Heart right ventricle (tissue), 16 donors: ENCODE measurements around the gene CNIH1. TPM values are rescaled to one million over a fixed set of nuclear protein-coding genes. Genes with fewer than 3 reads are reported as not detected.
"Not testable (repeated sequence)": the region's sequence is repeated elsewhere in the genome, so short reads cannot be mapped to it uniquely, and the experiment has no call there.

ENCODE experiments used
- ATAC-seq, 8 donors: fragments of 200-7000 bp; cut with Tn5 transposase; one replicate each; pipeline ENCODE4 v1.9.1; 2020; ENCODE audit warnings: mild to moderate bottlenecking in 8 of 8, moderate library complexity in 8 of 8, moderate number of reproducible peaks in 1 of 8
- DNase-seq, 2 donors: peaks; one replicate each; pipeline ENCODE4 v3.0.0-alpha.2; 2020
- H3K27ac ChIP-seq, 10 donors: fragments of 200-600 bp; sonication (generic) in 2 of 10; one replicate each; pipeline versions ENCODE4 v1.5.0 to v1.8.0; 2020 to 2022; ENCODE audit warnings: mild to moderate bottlenecking in 3 of 10
- H3K27me3 ChIP-seq, 7 donors: fragments of 200-600 bp; one replicate each; pipeline ENCODE4 v1.8.0; 2021 to 2022; ENCODE audit warnings: mild to moderate bottlenecking in 2 of 7
- H3K36me3 ChIP-seq, 9 donors: fragments of 200-600 bp; sonication (generic) in 1 of 9; one replicate each; pipeline versions ENCODE4 v1.5.0 to v1.8.0; 2020 to 2022; ENCODE audit warnings: mild to moderate bottlenecking in 2 of 9
- H3K4me1 ChIP-seq, 9 donors: fragments of 200-600 bp; sonication (generic) in 1 of 9; one replicate each; pipeline versions ENCODE4 v1.5.0 to v1.8.0; 2020 to 2022; ENCODE audit warnings: mild to moderate bottlenecking in 4 of 9
- H3K4me3 ChIP-seq, 10 donors: fragments of 200-600 bp; sonication (generic) in 2 of 10; one replicate each; pipeline versions ENCODE4 v1.5.0 to v1.8.0; 2020 to 2022; ENCODE audit warnings: mild to moderate bottlenecking in 7 of 10, moderate library complexity in 2 of 10
- H3K9me3 ChIP-seq, 11 donors: fragments of 200-600 bp in 10 of 11; sonication (generic) in 2 of 11; one replicate each; pipeline versions ENCODE4 v1.5.0 to v1.8.0; 2013 to 2022; ENCODE audit warnings: mild to moderate bottlenecking in 2 of 11, control low read depth in 1 of 11, moderate library complexity in 1 of 11
- CTCF ChIP-seq, 9 donors: fragments of 200-600 bp; sonication (generic) in 2 of 9; IDR thresholded peaks; one replicate each; pipeline versions ENCODE4 v1.5.0 to v1.8.0; 2021 to 2022; ENCODE audit warnings: antibody characterized with exemption in 9 of 9, mild to moderate bottlenecking in 5 of 9, moderate library complexity in 1 of 9
- WGBS, 2 donors: extraction: QIAGEN DNeasy Blood & Tissue Kit; methylation state at CpG; one replicate each; pipeline ENCODE4 v1.1.7; 2013; ENCODE audit warnings: inconsistent platforms in 1 of 2; 5-methylcytosine and 5-hydroxymethylcytosine counted together
- intact Hi-C, 10 donors: fragments of 100-400 bp; cut with DNase I; formaldehyde crosslinking; loops; one replicate each; pipeline versions ENCODE4 v1.11.1 to v1.14.2; 2022
- polyA plus RNA-seq, 2 donors: library from polyadenylated mRNA; stranded (reverse); fragments of 200-250 nt; gene quantifications; one replicate each; pipeline ENCODE4 v1.2.3, GENCODE V29; 2013
- total RNA-seq, 10 donors: library from RNA; stranded (reverse); fragmentation: NEBNext Ultra II Directional in 3 of 10; extraction: Animal tissue kit (Norgen Biotek cat#: 25700) in 3 of 10; gene quantifications; one replicate each; pipeline versions ENCODE4 v1.2.1 to v1.2.4, GENCODE V29; 2021 to 2023
- donor health status: Arrhythmogenic right ventricular cardiomyopathy.
- donor health status: ischemic (EF 13 %, LVEDD 7.1; RV severe dilation, severe dysfunction).
- donor health status: healthy with polysubstance abuse.
- donor health status: DM: no; HTN: yes; CAD: no.
- donor health status: DM: no; HTN: no; CAD: no.
- donor health status: ischemic (EF 25% LVEDD 6.9; RV normal size, moderate dysfunction).
- donor health status: ischemic (EF 25% LVEDD 5.7; RV mildly dilated, moderate dysfunction).
- donor health status: healthy.
- donor health status: DM: yes; HTN: yes; CAD: no.
- donor health status: Ischemic cardiomyopathy.
- donor health status: ischemic (EF 35%, LVEDD 5.7; RV mildly dilated, moderate dysfunction).
- donor health status: nonischemic (EF 11% LVEDD 7.7; RV severe dilation, severe dysfunction).
- donor health status: DM: yes; HTN: yes; CAD: no.
- donor health status: PGD.
- donor health status: ischemic (EF 29% LVEDD 5.4; RV normal size, mild dysfunction).
- donor health status: nonischemic (EF 23%, LVEDD 6.1; RV moderate dilation, normal function).

The CNIH1 gene
- total and polyA plus RNA-seq, 12 donors: 26.8 to 114 (median 91.4) TPM

GRCh38 chr14:54423991-54424390, 17.2 kb downstream of the CNIH1 start:
- no peak overlapping the region for H3K4me3 ChIP-seq
- DNase-seq (no peak), ATAC-seq (no peak)
- H3K4me1 ChIP-seq: peaks cover 0 to 16% (median 5%) of the 10 kb centered on the region in 9 donors
- TF ChIP-seq CTCF (IDR thresholded peaks at IDR 0.05): no peak
- H3K27ac ChIP-seq: no peak overlapping the region
- H3K9me3 ChIP-seq: no peaks in the 10 kb centered on the region
- peaks cover 0 to 87% (median 31%) of the 10 kb centered on the region in 9 donors for H3K36me3 ChIP-seq
- H3K27me3 ChIP-seq: no peaks in the 10 kb centered on the region
- intact Hi-C loops: no loop called here

GRCh38 chr14:54420478-54421142, 20.6 kb downstream of the CNIH1 start:
- H3K36me3 ChIP-seq: peaks cover 0 to 82% (median 4%) of the 10 kb centered on the region in 9 donors
- no peak overlapping the region for H3K4me3 ChIP-seq
- 45% methylated on average over 7 of the region's 7 CpGs for WGBS, 2 donors
- no peaks in the 10 kb centered on the region for H3K9me3 ChIP-seq
- H3K27ac ChIP-seq: peak overlapping the region in 1 of 10 donors; percentile 26
- TF ChIP-seq CTCF (IDR thresholded peaks at IDR 0.05): peak; percentile 12 to 72 (median 60)
- peaks cover 0 to 9% (median 0%) of the 10 kb centered on the region in 9 donors for H3K4me1 ChIP-seq
- intact Hi-C loops: no loop called here
- ATAC-seq (peak in 6 of 8 donors; percentile 53 to 65 (median 60)), DNase-seq (peak in 1 of 2 donors; percentile 32)
- H3K27me3 ChIP-seq: no peaks in the 10 kb centered on the region

GRCh38 chr14:54411371-54411770, 29.8 kb downstream of the CNIH1 start:
- ATAC-seq: no peak
- TF ChIP-seq CTCF (IDR thresholded peaks at IDR 0.05): no peak

GRCh38 chr14:54410215-54410614, 31.0 kb downstream of the CNIH1 start:
- Histone ChIP-seq H3K27ac (no peak overlapping the region), H3K36me3 (peaks cover 0 to 84% (median 0%) of the 10 kb centered on the region in 9 donors), H3K4me1 (no peaks in the 10 kb centered on the region), H3K27me3 (no peaks in the 10 kb centered on the region), H3K4me3 (no peak overlapping the region), H3K9me3 (no peaks in the 10 kb centered on the region)
- ATAC-seq (no peak), DNase-seq (no peak)
- no peak for TF ChIP-seq CTCF (IDR thresholded peaks at IDR 0.05)
- WGBS, 2 donors: 98 to 100% methylated on average over 1 of the region's 1 CpG
- intact Hi-C loops: no loop called here

More at GRCh38 chr14:54411371-54411770, 29.8 kb downstream of the CNIH1 start:
- DNase-seq: no peak
- Histone ChIP-seq H3K27ac (no peak overlapping the region), H3K9me3 (no peaks in the 10 kb centered on the region), H3K4me1 (no peaks in the 10 kb centered on the region), H3K27me3 (no peaks in the 10 kb centered on the region), H3K4me3 (no peak overlapping the region), H3K36me3 (peaks cover 0 to 86% (median 0%) of the 10 kb centered on the region in 9 donors)
- intact Hi-C loops: no loop called here
- WGBS, 2 donors: 97 to 98% methylated on average over 3 of the region's 3 CpGs

GRCh38 chr14:54403401-54404005, 37.7 kb downstream of the CNIH1 start:
- 94 to 97% methylated on average over 6 of the region's 6 CpGs for WGBS, 2 donors
- intact Hi-C loops, H3K4me1 ChIP-seq, H3K9me3 ChIP-seq, H3K27me3 ChIP-seq, H3K4me3 ChIP-seq, H3K27ac ChIP-seq, DNase-seq, ATAC-seq: not testable (repeated sequence)
- H3K36me3 ChIP-seq: peaks cover 0 to 37% (median 0%) of the 10 kb centered on the region in 9 donors
